Measurements from ENCODE around the gene TTLL9. TPM values are rescaled to one million over a fixed set of nuclear protein-coding genes. Genes with fewer than 3 reads are reported as not detected.

Gene TTLL9
- total RNA-seq, 2 experiments from 2014 or later: not detected

GRCh38 chr20:31901615-31902014, 31.2 kb downstream of the TTLL9 start:
- Mint-ChIP-seq H3K27ac (no peak overlapping the region), H3K36me3 (no peaks in the 10 kb centered on the region), H3K9me3 (no peaks in the 10 kb centered on the region), H3K27me3 (peaks cover 2% of the 10 kb centered on the region), H3K4me3 (no peak overlapping the region), H3K4me1 (no peaks in the 10 kb centered on the region)
- POLR2A ChIA-PET: no interaction called here
- DNase-seq: no peak
- ATAC-seq (ENCODE audit: low read depth): no peak

GRCh38 chr20:31903627-31904386, 33.4 kb downstream of the TTLL9 start:
- no peak overlapping the region for H3K4me3 Mint-ChIP-seq
- no peaks in the 10 kb centered on the region for H3K4me1 Mint-ChIP-seq
- peaks cover 2% of the 10 kb centered on the region for H3K27me3 Mint-ChIP-seq
- no peaks in the 10 kb centered on the region for H3K36me3 Mint-ChIP-seq
- no peak overlapping the region for H3K27ac Mint-ChIP-seq
- no peaks in the 10 kb centered on the region for H3K9me3 Mint-ChIP-seq
- DNase-seq: no peak
- no peak for ATAC-seq (ENCODE audit: low read depth)
- POLR2A ChIA-PET: interaction anchor here (0.7 kb wide), 2 partner anchors 9 to 785 kb away, joined by 4 to 5 read pairs; no protein-coding TSS in a partner anchor

- DNase-seq (no peak), ATAC-seq (ENCODE audit: low read depth) (no peak)
- Mint-ChIP-seq H3K36me3 (no peaks in the 10 kb centered on the region), H3K4me1 (no peaks in the 10 kb centered on the region), H3K27ac (no peak overlapping the region), H3K4me3 (no peak overlapping the region), H3K9me3 (no peaks in the 10 kb centered on the region), H3K27me3 (peaks cover 2% of the 10 kb centered on the region)
- POLR2A ChIA-PET: no interaction called here
Measured at GRCh38 chr20:31906001-31906400, 35.6 kb downstream of the TTLL9 start.

DNA sequence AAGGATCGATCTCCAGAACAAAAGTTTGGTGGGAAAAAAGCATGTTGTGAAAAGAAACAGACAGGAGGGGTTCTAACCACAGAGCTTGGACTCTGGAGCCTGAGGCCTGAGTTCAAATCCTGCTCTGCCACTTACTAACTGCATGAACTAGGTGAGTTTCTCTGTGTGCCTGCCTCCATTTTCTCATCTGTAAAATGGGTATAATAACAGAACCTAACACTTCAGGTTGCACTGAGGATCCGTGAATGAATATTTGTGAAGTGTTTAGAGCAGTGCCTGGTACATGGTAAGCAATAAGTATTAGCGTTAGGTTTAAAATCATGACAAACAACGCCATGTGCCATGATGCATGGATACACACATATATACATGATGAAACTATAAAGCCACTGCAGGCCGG, 36.6 kb downstream of the TTLL9 start:
- POLR2A ChIA-PET: no interaction called here

GRCh38 chr20:31908016-31908415, 37.6 kb downstream of the TTLL9 start:
- POLR2A ChIA-PET: no interaction called here
- H3K9me3 Mint-ChIP-seq: no peaks in the 10 kb centered on the region

More for the DNA sequence above, 36.6 kb downstream of the TTLL9 start:
- Mint-ChIP-seq H3K36me3 (no peaks in the 10 kb centered on the region), H3K4me3 (no peak overlapping the region), H3K4me1 (no peaks in the 10 kb centered on the region), H3K27ac (no peak overlapping the region), H3K27me3 (peaks cover 2% of the 10 kb centered on the region), H3K9me3 (no peaks in the 10 kb centered on the region)
- DNase-seq: no peak
- ATAC-seq (ENCODE audit: low read depth): no peak

GRCh38 chr20:31908424-31908823, 38.0 kb downstream of the TTLL9 start:
- peaks cover 2% of the 10 kb centered on the region for H3K27me3 Mint-ChIP-seq

More at GRCh38 chr20:31908016-31908415, 37.6 kb downstream of the TTLL9 start:
- DNase-seq: no peak
- no peak overlapping the region for H3K27ac Mint-ChIP-seq
- H3K4me1 Mint-ChIP-seq: no peaks in the 10 kb centered on the region
- no peak for ATAC-seq (ENCODE audit: low read depth)
- H3K36me3 Mint-ChIP-seq: no peaks in the 10 kb centered on the region
- H3K27me3 Mint-ChIP-seq: peaks cover 2% of the 10 kb centered on the region
- H3K4me3 Mint-ChIP-seq: no peak overlapping the region

GRCh38 chr20:31909253-31910070, 39.0 kb downstream of the TTLL9 start:
- no peak overlapping the region for H3K27ac Mint-ChIP-seq
- no peaks in the 10 kb centered on the region for H3K36me3 Mint-ChIP-seq
- H3K4me3 Mint-ChIP-seq: no peak overlapping the region
- POLR2A ChIA-PET: no interaction called here
- H3K4me1 Mint-ChIP-seq: no peaks in the 10 kb centered on the region
- no peaks in the 10 kb centered on the region for H3K9me3 Mint-ChIP-seq
- peaks cover 2% of the 10 kb centered on the region for H3K27me3 Mint-ChIP-seq
- ATAC-seq (ENCODE audit: low read depth) (no peak), DNase-seq (no peak)

More at GRCh38 chr20:31908424-31908823, 38.0 kb downstream of the TTLL9 start:
- ATAC-seq (ENCODE audit: low read depth) (no peak), DNase-seq (no peak)
- Mint-ChIP-seq H3K4me1 (no peaks in the 10 kb centered on the region), H3K4me3 (no peak overlapping the region), H3K36me3 (no peaks in the 10 kb centered on the region), H3K9me3 (no peaks in the 10 kb centered on the region), H3K27ac (no peak overlapping the region)
- POLR2A ChIA-PET: interaction anchor here (0.6 kb wide), 1 partner anchor 234 kb away, joined by 6 read pairs; no protein-coding TSS in a partner anchor

DNA sequence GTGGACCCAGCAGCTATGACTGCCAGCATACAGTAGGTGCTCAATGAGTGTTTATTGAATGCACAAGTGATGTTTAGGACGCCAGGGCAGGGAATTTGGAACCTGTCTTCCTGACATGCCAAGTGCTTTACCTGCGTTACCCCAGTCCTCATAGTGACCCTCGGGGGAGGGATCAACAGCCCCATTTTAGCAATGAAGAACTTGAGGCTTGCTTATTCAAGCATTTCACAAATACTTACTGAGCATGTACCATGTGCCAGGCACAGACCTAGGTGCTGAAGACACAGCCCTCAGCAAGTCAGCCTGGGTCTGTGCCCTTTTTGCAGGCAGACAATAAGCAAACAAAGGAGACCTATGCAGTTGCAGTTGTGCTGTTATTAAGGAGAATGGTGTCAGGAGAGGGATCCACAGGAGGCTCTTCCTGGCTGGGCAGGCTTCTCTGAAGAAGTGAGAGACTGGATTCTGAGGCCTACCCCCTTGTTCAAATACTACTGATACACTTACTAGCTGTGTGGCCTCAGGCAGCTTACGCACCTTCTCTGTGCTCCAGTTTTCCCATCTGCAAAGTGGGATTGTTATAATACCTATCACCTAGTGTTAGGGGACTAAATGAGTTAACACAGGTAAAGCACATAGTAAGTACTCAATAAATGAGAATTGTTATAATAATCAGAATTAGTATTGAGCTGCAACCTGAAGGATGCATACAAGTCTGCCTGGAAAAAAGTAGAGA, 39.8 kb downstream of the TTLL9 start:
- H3K36me3 Mint-ChIP-seq: no peaks in the 10 kb centered on the region
- no peak overlapping the region for H3K27ac Mint-ChIP-seq
- H3K9me3 Mint-ChIP-seq: no peaks in the 10 kb centered on the region
- ATAC-seq (ENCODE audit: low read depth) (no peak), DNase-seq (no peak)
- H3K4me1 Mint-ChIP-seq: no peaks in the 10 kb centered on the region
- no peaks in the 10 kb centered on the region for H3K27me3 Mint-ChIP-seq
- POLR2A ChIA-PET: no interaction called here
- no peak overlapping the region for H3K4me3 Mint-ChIP-seq

GRCh38 chr20:31913431-31914157, 43.2 kb downstream of the TTLL9 start:
- Mint-ChIP-seq H3K4me3 (no peak overlapping the region), H3K27ac (no peak overlapping the region), H3K9me3 (no peaks in the 10 kb centered on the region), H3K36me3 (no peaks in the 10 kb centered on the region), H3K27me3 (peaks cover 2% of the 10 kb centered on the region), H3K4me1 (no peaks in the 10 kb centered on the region)
- POLR2A ChIA-PET: no interaction called here
- DNase-seq (no peak), ATAC-seq (ENCODE audit: low read depth) (no peak)

GRCh38 chr20:31914170-31914569, 43.7 kb downstream of the TTLL9 start:
- Mint-ChIP-seq H3K27ac (no peak overlapping the region), H3K27me3 (peaks cover 2% of the 10 kb centered on the region), H3K4me3 (no peak overlapping the region), H3K4me1 (no peaks in the 10 kb centered on the region), H3K9me3 (no peaks in the 10 kb centered on the region), H3K36me3 (no peaks in the 10 kb centered on the region)
- no peak for DNase-seq
- no peak for ATAC-seq (ENCODE audit: low read depth)
- POLR2A ChIA-PET: no interaction called here

GRCh38 chr20:31915491-31916280, 45.3 kb downstream of the TTLL9 start:
- H3K4me3 Mint-ChIP-seq: no peak overlapping the region
- H3K27ac Mint-ChIP-seq: no peak overlapping the region
- ATAC-seq (ENCODE audit: low read depth) (no peak), DNase-seq (no peak)
- H3K9me3 Mint-ChIP-seq: no peaks in the 10 kb centered on the region
- no peaks in the 10 kb centered on the region for H3K36me3 Mint-ChIP-seq
- POLR2A ChIA-PET: no interaction called here
- peaks cover 2% of the 10 kb centered on the region for H3K27me3 Mint-ChIP-seq
- no peaks in the 10 kb centered on the region for H3K4me1 Mint-ChIP-seq

GRCh38 chr20:31916708-31917107, 46.3 kb downstream of the TTLL9 start:
- no peak overlapping the region for H3K4me3 Mint-ChIP-seq
- peaks cover 2% of the 10 kb centered on the region for H3K27me3 Mint-ChIP-seq
- no peaks in the 10 kb centered on the region for H3K4me1 Mint-ChIP-seq
- DNase-seq (no peak), ATAC-seq (ENCODE audit: low read depth) (no peak)
- POLR2A ChIA-PET: no interaction called here
- no peaks in the 10 kb centered on the region for H3K9me3 Mint-ChIP-seq
- H3K27ac Mint-ChIP-seq: no peak overlapping the region
- H3K36me3 Mint-ChIP-seq: no peaks in the 10 kb centered on the region

Data from activated naive CD8-positive, alpha-beta T cell treated with anti-CD3 and anti-CD28 coated beads, Interleukin-2, amount 10 ng/mL, durations not matched to agents 7 days and 5 days (primary cell).